HCT116 (cell line): ENCODE results near the gene QRICH2. TPM values are rescaled to one million over a fixed set of nuclear protein-coding genes. Genes with fewer than 3 reads are reported as not detected.
A peak's percentile ranks its signal among the peaks of the same experiment; 100 is the strongest.

Experiments
- ATAC-seq: fragments of 200-7000 bp; cut with Tn5 transposase; 2 replicates; pipeline ENCODE4 v1.9.1; 2020; ENCODE audit warnings: mild to moderate bottlenecking, moderate library complexity
- BruUV-seq: library from RNA; stranded (reverse); fragments of 400-500 nt; replicated peaks from 2 replicates; lab custom pipeline; 2021; lab: Mats Ljungman, UMichigan
- CTCF ChIA-PET: fragments of 300-600 bp; sonication (Branson Sonifier 250); formaldehyde crosslinking; loops from one replicate; lab custom pipeline; 2021; ENCODE audit warnings: antibody characterized with exemption; lab: Charles Lee
- POLR2A ChIA-PET: fragments of 300-600, 350-600 bp; sonication (Branson Sonifier 250); formaldehyde crosslinking; loops from one replicate; lab custom pipeline; 2021; ENCODE audit warnings: antibody characterized with exemption; lab: Charles Lee
- RAD21 ChIA-PET, 2 experiments: fragments of 300-600 bp; sonication (Branson Sonifier 250); formaldehyde crosslinking; loops; one replicate each; lab custom pipeline; 2023; ENCODE audit warnings: low total read pairs in 2 of 2; ENCODE audit not compliant: uncharacterized antibody in 2 of 2, unreplicated experiment in 2 of 2, low non-redundant PET in 1 of 2; lab: Charles Lee
- DNase-seq: peaks from one replicate; pipeline ENCODE4 v3.0.0-alpha.2; 2010; ENCODE audit warnings: low read depth, low spot score
- H2AFZ ChIP-seq: fragments of 200-600 bp; shearing (Covaris generic), sonication (generic); 2 replicates; pipeline ENCODE4 v1.6.1; 2017; ENCODE audit warnings: low read depth, mixed run types, mixed read lengths, antibody characterized with exemption, low read length; ENCODE audit not compliant: poor library complexity, severe bottlenecking
- H3K27ac ChIP-seq: 2 replicates; pipeline ENCODE4 v1.5.1; 2012; ENCODE audit warnings: low read depth, low read length
- H3K27me3 ChIP-seq: fragments of 200-600 bp; sonication (generic); 2 replicates; pipeline ENCODE4 v1.6.1; 2016; ENCODE audit warnings: mixed run types, low read length, mixed read lengths; ENCODE audit not compliant: insufficient read depth
- H3K36me3 ChIP-seq, 2 experiments: fragments of 200-500 bp in 1 of 2; fragments of 200-600 bp in 1 of 2; sonication (Bioruptor generic) in 1 of 2; sonication (generic) in 1 of 2; 2 replicates each; pipeline versions ENCODE4 v1.5.1 to v1.6.1; 2014 to 2016; ENCODE audit warnings: low read length in 2 of 2, inconsistent platforms in 1 of 2, mixed read lengths in 1 of 2, mixed run types in 1 of 2; ENCODE audit not compliant: insufficient read depth in 2 of 2, control insufficient read depth in 1 of 2
- H3K4me1 ChIP-seq, 2 experiments: fragments of 200-600 bp in 1 of 2; sonication (generic) in 1 of 2; 2 replicates each; pipeline versions ENCODE4 v1.5.1 to v1.6.1; 2012 to 2017; ENCODE audit warnings: low read length in 2 of 2, inconsistent platforms in 1 of 2, mild to moderate bottlenecking in 1 of 2, mixed read lengths in 1 of 2, mixed run types in 1 of 2, moderate library complexity in 1 of 2; ENCODE audit not compliant: insufficient read depth in 2 of 2, control insufficient read depth in 1 of 2
- H3K4me2 ChIP-seq: fragments of 200-600 bp; sonication (generic); 2 replicates; pipeline ENCODE4 v1.6.1; 2017; ENCODE audit warnings: mixed run types, low read length, mixed read lengths
- H3K4me3 ChIP-seq, 2 experiments: fragments of 200-600 bp in 1 of 2; sonication (generic) in 1 of 2; replicated peaks in 1 of 2; 2 replicates each; pipeline ENCODE4 v1.5.1; 2011 to 2016; ENCODE audit warnings: low read length in 2 of 2, control low read depth in 1 of 2, low read depth in 1 of 2, mild to moderate bottlenecking in 1 of 2, mixed read lengths in 1 of 2, mixed run types in 1 of 2
- H3K79me2 ChIP-seq: fragments of 200-600 bp; sonication (generic); 2 replicates; pipeline ENCODE4 v1.6.1; 2017; ENCODE audit warnings: mild to moderate bottlenecking, mixed run types, low read length, moderate library complexity, mixed read lengths; ENCODE audit not compliant: insufficient read depth
- H3K9ac ChIP-seq: fragments of 200-600 bp; sonication (generic); 2 replicates; pipeline ENCODE4 v1.6.1; 2016; ENCODE audit warnings: low read length, mixed read lengths
- H3K9me2 ChIP-seq: fragments of 200-600 bp; sonication (generic), shearing (Covaris generic); 2 replicates; pipeline ENCODE4 v1.6.1; 2017; ENCODE audit warnings: mixed run types, mild to moderate bottlenecking, moderate library complexity; ENCODE audit not compliant: insufficient read depth
- H3K9me3 ChIP-seq, 2 experiments: fragments of 200-500 bp in 1 of 2; fragments of 200-600 bp in 1 of 2; sonication (Bioruptor generic) in 1 of 2; sonication (generic) in 1 of 2; 2 replicates each; pipeline ENCODE4 v1.6.1; 2014 to 2017; ENCODE audit warnings: low read length in 2 of 2, mixed read lengths in 2 of 2, inconsistent platforms in 1 of 2, low read depth in 1 of 2, mild to moderate bottlenecking in 1 of 2, mixed run types in 1 of 2, moderate library complexity in 1 of 2; ENCODE audit not compliant: control insufficient read depth in 1 of 2, insufficient read depth in 1 of 2
- H4K20me1 ChIP-seq: fragments of 200-600 bp; sonication (generic), shearing (Covaris generic); 2 replicates; pipeline ENCODE4 v1.6.1; 2017; ENCODE audit warnings: mixed run types, mild to moderate bottlenecking, moderate library complexity; ENCODE audit not compliant: insufficient read depth
- FOSL1 ChIP-seq: IDR thresholded peaks from 2 replicates; pipeline ENCODE4 v1.6.1; 2012; ENCODE audit warnings: low read depth
- POLR2A ChIP-seq: IDR thresholded peaks from 2 replicates; pipeline ENCODE4 v1.7.0; 2011; ENCODE audit warnings: borderline replicate concordance; ENCODE audit not compliant: insufficient read depth, insufficient read length; ENCODE audit errors: extremely low read depth
- POLR2AphosphoS5 ChIP-seq: IDR thresholded peaks from 2 replicates; pipeline ENCODE4 v1.6.1; 2011; ENCODE audit warnings: mild to moderate bottlenecking, low read depth, low read length, moderate library complexity
- TCF7L2 ChIP-seq: IDR thresholded peaks from 2 replicates; pipeline ENCODE4 v1.7.0; 2011; ENCODE audit warnings: borderline replicate concordance, inconsistent platforms; ENCODE audit not compliant: insufficient read depth, insufficient read length; ENCODE audit errors: extremely low read depth
- ZFX ChIP-seq: fragments of 450-650 bp; IDR thresholded peaks from 2 replicates; pipeline ENCODE4 v1.6.1; 2017
- ZNF274 ChIP-seq: fragments of 200-500 bp; sonication (Bioruptor generic); IDR thresholded peaks from 2 replicates; pipeline ENCODE4 v1.6.1; 2014; ENCODE audit warnings: mild to moderate bottlenecking, low read depth, low read length, inconsistent platforms
- intact Hi-C: fragments of 100-400 bp; cut with micrococcal nuclease; formaldehyde crosslinking; loops from 2 replicates; pipeline ENCODE4 v1.10.0; 2022
- total RNA-seq: library from RNA; stranded (reverse); gene quantifications from one replicate; pipeline ENCODE4 v1.2.1, GENCODE V29; 2021; ENCODE audit not compliant: unreplicated experiment
- TF ChIP-seq, protein P1 (sequence below), 3 experiments: fragments of 200-600 bp in 1 of 3; sonication (generic) in 1 of 3; IDR thresholded peaks in 2 of 3; conservative IDR thresholded peaks in 1 of 3; 2 replicates each; pipeline ENCODE4 v1.5.1; 2012 to 2017; ENCODE audit warnings: low read depth in 2 of 3, low read length in 2 of 3, antibody characterized with exemption in 1 of 3, borderline replicate concordance in 1 of 3, control low read depth in 1 of 3, mild to moderate bottlenecking in 1 of 3, mixed read lengths in 1 of 3, mixed run types in 1 of 3, moderate library complexity in 1 of 3; ENCODE audit not compliant: insufficient read depth in 1 of 3
- TF ChIP-seq, protein P2 (sequence below): IDR thresholded peaks from 2 replicates; pipeline ENCODE4 v1.6.1; 2012

The QRICH2 gene
- total RNA-seq, 1 experiment from 2014 or later = 4.9 TPM

DNA sequence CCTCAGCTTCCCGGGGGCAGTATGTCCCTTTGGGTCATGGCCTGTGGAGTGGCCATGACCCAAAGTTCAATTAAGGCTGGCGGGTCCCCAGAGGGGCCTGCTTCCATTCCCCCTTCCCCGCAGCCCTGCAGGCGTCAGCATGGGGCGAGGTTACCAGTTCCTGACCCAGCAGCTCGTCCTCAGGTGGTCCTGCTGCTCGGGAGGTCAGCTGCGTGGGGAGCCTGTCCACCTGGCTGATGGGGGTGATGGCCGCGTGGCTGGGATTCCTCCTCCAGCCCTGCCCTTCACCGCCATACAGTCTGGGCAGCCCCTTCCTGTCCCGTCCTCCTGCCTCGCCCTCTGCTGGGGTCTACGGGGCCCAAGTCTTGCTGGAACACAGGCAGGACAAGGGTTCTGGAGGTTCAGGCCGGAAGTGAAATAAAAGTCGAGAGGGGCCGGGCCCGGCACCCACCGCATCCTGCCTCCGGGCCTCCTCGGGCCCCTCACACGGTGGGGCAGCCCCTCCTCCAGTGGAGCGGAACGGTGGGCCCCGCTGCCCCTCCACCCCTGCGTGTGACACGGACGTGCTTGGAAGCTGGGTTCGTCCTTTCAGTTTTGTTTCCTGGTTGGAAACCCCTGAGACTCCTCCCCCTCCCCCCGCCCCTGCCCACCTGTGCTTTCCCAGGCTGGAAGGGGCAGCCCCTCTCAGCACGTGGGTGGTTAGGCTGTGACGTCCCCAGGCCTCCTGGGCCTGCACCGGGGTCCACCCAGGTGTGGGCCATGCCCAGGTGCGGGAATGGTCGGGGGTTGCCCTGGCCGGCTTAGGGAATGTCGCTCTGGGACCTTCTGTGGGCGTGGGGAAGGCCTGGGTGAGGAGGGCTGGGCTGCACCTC lies 36.2 kb downstream of the QRICH2 start:
- H3K27ac ChIP-seq = no peak overlapping the region; the same call in 1 of the 2 replicates
- no TSS peak for BruUV-seq
- H3K9me2 ChIP-seq = no peaks in the 10 kb centered on the region
- peaks cover 0 to 14% of the 10 kb centered on the region in 2 experiments; a peak in 3 of 4 replicates for H3K4me1 ChIP-seq
- no peaks in the 10 kb centered on the region for H3K27me3 ChIP-seq
- ChIA-PET POLR2A (no interaction called here), RAD21 (no interaction called here), CTCF (interaction anchor here (1.2 kb wide), 1 partner anchor 147 kb away, joined by 3 read pairs; no protein-coding TSS in a partner anchor)
- TF ChIP-seq TCF7L2 = no peak
- TF ChIP-seq FOSL1 = no peak
- no peak for TF ChIP-seq ZNF274
- TF ChIP-seq ZFX = no peak
- TF ChIP-seq, protein P1, sequence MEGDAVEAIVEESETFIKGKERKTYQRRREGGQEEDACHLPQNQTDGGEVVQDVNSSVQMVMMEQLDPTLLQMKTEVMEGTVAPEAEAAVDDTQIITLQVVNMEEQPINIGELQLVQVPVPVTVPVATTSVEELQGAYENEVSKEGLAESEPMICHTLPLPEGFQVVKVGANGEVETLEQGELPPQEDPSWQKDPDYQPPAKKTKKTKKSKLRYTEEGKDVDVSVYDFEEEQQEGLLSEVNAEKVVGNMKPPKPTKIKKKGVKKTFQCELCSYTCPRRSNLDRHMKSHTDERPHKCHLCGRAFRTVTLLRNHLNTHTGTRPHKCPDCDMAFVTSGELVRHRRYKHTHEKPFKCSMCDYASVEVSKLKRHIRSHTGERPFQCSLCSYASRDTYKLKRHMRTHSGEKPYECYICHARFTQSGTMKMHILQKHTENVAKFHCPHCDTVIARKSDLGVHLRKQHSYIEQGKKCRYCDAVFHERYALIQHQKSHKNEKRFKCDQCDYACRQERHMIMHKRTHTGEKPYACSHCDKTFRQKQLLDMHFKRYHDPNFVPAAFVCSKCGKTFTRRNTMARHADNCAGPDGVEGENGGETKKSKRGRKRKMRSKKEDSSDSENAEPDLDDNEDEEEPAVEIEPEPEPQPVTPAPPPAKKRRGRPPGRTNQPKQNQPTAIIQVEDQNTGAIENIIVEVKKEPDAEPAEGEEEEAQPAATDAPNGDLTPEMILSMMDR (IDR thresholded peaks at IDR 0.05 in 2 of 3, conservative IDR thresholded peaks at IDR 0.05 in 1 of 3; ENCODE audit: borderline replicate concordance in 1 of 3, insufficient read depth in 1 of 3, low read depth in 2 of 3, low read length in 2 of 3) = no peak
- TF ChIP-seq POLR2A = no peak
- TF ChIP-seq, protein P2, sequence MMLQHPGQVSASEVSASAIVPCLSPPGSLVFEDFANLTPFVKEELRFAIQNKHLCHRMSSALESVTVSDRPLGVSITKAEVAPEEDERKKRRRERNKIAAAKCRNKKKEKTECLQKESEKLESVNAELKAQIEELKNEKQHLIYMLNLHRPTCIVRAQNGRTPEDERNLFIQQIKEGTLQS = no peak
- TF ChIP-seq POLR2AphosphoS5 = peak; percentile 54; the same call in 1 of the 2 replicates
- H3K79me2 ChIP-seq = peaks cover 11% of the 10 kb centered on the region; the same call in 1 of the 2 replicates
- H3K9ac ChIP-seq = no peak overlapping the region
- no peak overlapping the region for H2AFZ ChIP-seq
- H3K4me2 ChIP-seq = no peak overlapping the region
- H4K20me1 ChIP-seq = no peaks in the 10 kb centered on the region
- DNase-seq (no peak), ATAC-seq (peak; percentile 15; the same call in 1 of the 2 replicates)
- H3K36me3 ChIP-seq = peaks cover 3 to 21% of the 10 kb centered on the region in 2 experiments; a peak in 2 of 4 replicates
- intact Hi-C loops = no loop called here
- no peaks in the 10 kb centered on the region for H3K9me3 ChIP-seq
- no peak overlapping the region for H3K4me3 ChIP-seq
